Neural cell (in vitro differentiated cells): ENCODE data around the gene LRRC49. TPM values are rescaled to one million over a fixed set of nuclear protein-coding genes. Genes with fewer than 3 reads are reported as not detected.

ENCODE experiments used
- H2AFZ ChIP-seq: fragments of 200-600, 300-800 bp; sonication (generic), shearing (Covaris generic); 2 replicates; pipeline ENCODE4 v1.6.0; 2014; ENCODE audit warnings: low read depth, mild to moderate bottlenecking, antibody characterized with exemption, low read length, moderate library complexity
- H3F3A ChIP-seq: fragments of 200-600 bp; shearing (Covaris generic); 2 replicates; pipeline ENCODE4 v1.6.1; 2016; ENCODE audit warnings: mild to moderate bottlenecking, moderate library complexity, mixed read lengths, antibody characterized with exemption, low read length; ENCODE audit not compliant: insufficient read depth, poor library complexity, severe bottlenecking
- H3K27ac ChIP-seq: fragments of 200-600, 300-800 bp; sonication (generic), shearing (Covaris generic); 2 replicates; pipeline ENCODE4 v1.5.1; 2014; ENCODE audit warnings: mild to moderate bottlenecking, low read length, moderate library complexity
- H3K27me3 ChIP-seq: fragments of 300-800, 200-600 bp; sonication (generic), shearing (Covaris generic); 2 replicates; pipeline ENCODE4 v1.6.0; 2014; ENCODE audit warnings: mild to moderate bottlenecking, low read depth, low read length, moderate library complexity; ENCODE audit not compliant: insufficient read depth
- H3K36me3 ChIP-seq: fragments of 300-800, 200-600 bp; sonication (generic), shearing (Covaris generic); 2 replicates; pipeline ENCODE4 v1.5.1; 2014; ENCODE audit warnings: mild to moderate bottlenecking, antibody characterized with exemption, low read length, moderate library complexity; ENCODE audit not compliant: insufficient read depth
- H3K4me2 ChIP-seq: fragments of 300-800, 200-600 bp; sonication (generic), shearing (Covaris generic); 2 replicates; pipeline ENCODE4 v1.6.0; 2014; ENCODE audit warnings: mild to moderate bottlenecking, low read length
- H3K4me3 ChIP-seq: fragments of 300-800, 200-600 bp; sonication (generic), shearing (Covaris generic); 2 replicates; pipeline ENCODE4 v1.5.1; 2014; ENCODE audit warnings: mild to moderate bottlenecking, low read length, moderate library complexity
- H3K79me2 ChIP-seq: fragments of 200-600 bp; shearing (Covaris generic); replicated peaks from 2 replicates; pipeline ENCODE4 v1.6.0; 2014; ENCODE audit warnings: mild to moderate bottlenecking, low read length, moderate library complexity; ENCODE audit not compliant: insufficient read depth
- H3K9ac ChIP-seq: fragments of 300-800, 200-600 bp; sonication (generic), shearing (Covaris generic); 2 replicates; pipeline ENCODE4 v1.6.1; 2016; ENCODE audit warnings: mild to moderate bottlenecking, low read length, mixed read lengths
- H3K9me2 ChIP-seq: fragments of 200-600 bp; shearing (Covaris generic); 2 replicates; pipeline ENCODE4 v1.6.1; 2016; ENCODE audit warnings: mild to moderate bottlenecking, low read length, mixed read lengths; ENCODE audit not compliant: insufficient read depth
- H3K9me3 ChIP-seq: fragments of 200-600, 300-800 bp; sonication (generic), shearing (Covaris generic); 2 replicates; pipeline ENCODE4 v1.6.1; 2016; ENCODE audit warnings: mild to moderate bottlenecking, mixed run types, low read length, moderate library complexity, mixed read lengths
- H4K20me1 ChIP-seq: fragments of 200-600 bp; shearing (Covaris generic); 2 replicates; pipeline ENCODE4 v1.6.1; 2016; ENCODE audit warnings: mild to moderate bottlenecking, mixed run types; ENCODE audit not compliant: insufficient read depth
- CTCF ChIP-seq: fragments of 450-650 bp; IDR thresholded peaks from 2 replicates; pipeline ENCODE4 v1.5.1; 2014; ENCODE audit warnings: antibody characterized with exemption, mild to moderate bottlenecking, moderate library complexity; ENCODE audit not compliant: poor library complexity, severe bottlenecking
- EP300 ChIP-seq: fragments of 450-650 bp; conservative IDR thresholded peaks from 2 replicates; pipeline ENCODE4 v1.6.1; 2014; ENCODE audit warnings: antibody characterized with exemption, mild to moderate bottlenecking, moderate library complexity; ENCODE audit not compliant: poor library complexity, severe bottlenecking
- EZH2 ChIP-seq: fragments of 200-600, 300-800 bp; shearing (Covaris generic), sonication (generic); IDR thresholded peaks from 2 replicates; pipeline ENCODE4 v1.6.1; 2014; ENCODE audit warnings: antibody characterized with exemption, low read length, borderline replicate concordance, mild to moderate bottlenecking; ENCODE audit not compliant: insufficient read depth, poor library complexity, severe bottlenecking
- MXI1 ChIP-seq: fragments of 450-650 bp; conservative IDR thresholded peaks from 2 replicates; pipeline ENCODE4 v1.6.1; 2014; ENCODE audit warnings: antibody characterized with exemption, mild to moderate bottlenecking; ENCODE audit not compliant: poor library complexity, severe bottlenecking
- POLR2AphosphoS5 ChIP-seq: IDR thresholded peaks from 2 replicates; pipeline ENCODE4 v1.6.1; 2012
- RAD21 ChIP-seq: fragments of 450-650 bp; conservative IDR thresholded peaks from 2 replicates; pipeline ENCODE4 v1.6.1; 2014; ENCODE audit warnings: antibody characterized with exemption, mild to moderate bottlenecking, moderate library complexity
- REST ChIP-seq: IDR thresholded peaks from 2 replicates; pipeline ENCODE4 v1.6.1; 2012; ENCODE audit warnings: borderline replicate concordance
- SMC3 ChIP-seq: fragments of 450-650 bp; conservative IDR thresholded peaks from 2 replicates; pipeline ENCODE4 v1.6.1; 2014; ENCODE audit warnings: antibody characterized with exemption, mild to moderate bottlenecking, moderate library complexity; ENCODE audit not compliant: poor library complexity
- TAF1 ChIP-seq: IDR thresholded peaks from 2 replicates; pipeline ENCODE4 v1.6.1; 2012; ENCODE audit warnings: low read depth
- polyA plus RNA-seq: library from polyadenylated mRNA; depleted of rRNA; stranded (reverse); fragments of >200 nt; gene quantifications from 2 replicates; pipeline ENCODE4 v1.2.3, GENCODE V29; 2014

LRRC49 gene
- polyA plus RNA-seq, 1 donor from 2014 or later: 141 TPM

DNA sequence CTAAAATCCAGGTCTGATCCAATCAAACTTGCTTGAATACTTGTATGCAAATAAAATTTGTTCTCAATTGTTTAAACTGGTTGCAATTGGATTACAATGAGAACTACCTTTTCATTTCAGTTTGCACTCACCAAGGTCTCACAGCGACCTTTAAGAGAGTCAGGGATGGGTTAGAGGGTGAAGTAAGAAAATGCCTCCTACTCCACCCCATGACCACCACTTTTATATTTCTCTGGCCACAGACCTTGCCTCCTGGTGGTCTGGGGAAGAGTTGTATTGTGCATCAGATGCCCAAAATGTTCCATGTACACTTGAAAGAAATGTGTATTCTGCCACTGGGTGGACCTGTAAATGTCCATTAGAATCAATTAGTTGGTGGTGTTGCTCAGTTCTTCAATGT is 206.3 kb downstream of the LRRC49 start:
- H3K79me2 ChIP-seq: no peaks in the 10 kb centered on the region
- H3K27me3 ChIP-seq: no peaks in the 10 kb centered on the region
- TF ChIP-seq EZH2: no peak
- no peak for TF ChIP-seq MXI1
- TF ChIP-seq POLR2AphosphoS5: no peak
- no peak for TF ChIP-seq SMC3
- no peak for TF ChIP-seq REST
- no peak for TF ChIP-seq RAD21
- no peak for TF ChIP-seq EP300
- TF ChIP-seq TAF1: no peak
- no peak for TF ChIP-seq CTCF
- H3K9ac ChIP-seq: no peak overlapping the region
- no peaks in the 10 kb centered on the region for H3K36me3 ChIP-seq
- H3K9me3 ChIP-seq: no peaks in the 10 kb centered on the region
- H3K4me3 ChIP-seq: no peak overlapping the region
- H3K9me2 ChIP-seq: no peaks in the 10 kb centered on the region
- no peak overlapping the region for H3K27ac ChIP-seq
- no peak overlapping the region for H3K4me2 ChIP-seq
- H2AFZ ChIP-seq: no peak overlapping the region
- no peaks in the 10 kb centered on the region for H4K20me1 ChIP-seq
- no peaks in the 10 kb centered on the region for H3F3A ChIP-seq

Other genes with a start within 250 kb of the LRRC49 start
- 0.10 and 5.1 TPM in 2 replicates for gene UACA, start 129.3 kb upstream of the LRRC49 start, polyA plus RNA-seq
- gene LARP6, start 38.7 kb upstream of the LRRC49 start, polyA plus RNA-seq: 18.2 and 20.4 TPM in 2 replicates
- gene THAP10, start 393 bp upstream of the LRRC49 start, polyA plus RNA-seq: 6.6 and 7.2 TPM in 2 replicates
- gene THSD4, start 222.6 kb downstream of the LRRC49 start, polyA plus RNA-seq: 0.46 and 1.3 TPM in 2 replicates